Mucosa of gallbladder (tissue), 1 donor: ENCODE results near the gene ZNF546. TPM values are rescaled to one million over a fixed set of nuclear protein-coding genes. Genes with fewer than 3 reads are reported as not detected.

Experiments
- DNase-seq: peaks from one replicate; pipeline ENCODE4 v3.0.0-alpha.2; 2020; ENCODE audit warnings: low spot score
- total RNA-seq: library from RNA; stranded (reverse); gene quantifications from one replicate; pipeline ENCODE4 v1.2.1, GENCODE V29; 2021
- donor health status: DM: no; HTN: no; CAD: no.

ZNF546 gene
- total RNA-seq, 1 donor from 2014 or later = 7.0 TPM

DNA sequence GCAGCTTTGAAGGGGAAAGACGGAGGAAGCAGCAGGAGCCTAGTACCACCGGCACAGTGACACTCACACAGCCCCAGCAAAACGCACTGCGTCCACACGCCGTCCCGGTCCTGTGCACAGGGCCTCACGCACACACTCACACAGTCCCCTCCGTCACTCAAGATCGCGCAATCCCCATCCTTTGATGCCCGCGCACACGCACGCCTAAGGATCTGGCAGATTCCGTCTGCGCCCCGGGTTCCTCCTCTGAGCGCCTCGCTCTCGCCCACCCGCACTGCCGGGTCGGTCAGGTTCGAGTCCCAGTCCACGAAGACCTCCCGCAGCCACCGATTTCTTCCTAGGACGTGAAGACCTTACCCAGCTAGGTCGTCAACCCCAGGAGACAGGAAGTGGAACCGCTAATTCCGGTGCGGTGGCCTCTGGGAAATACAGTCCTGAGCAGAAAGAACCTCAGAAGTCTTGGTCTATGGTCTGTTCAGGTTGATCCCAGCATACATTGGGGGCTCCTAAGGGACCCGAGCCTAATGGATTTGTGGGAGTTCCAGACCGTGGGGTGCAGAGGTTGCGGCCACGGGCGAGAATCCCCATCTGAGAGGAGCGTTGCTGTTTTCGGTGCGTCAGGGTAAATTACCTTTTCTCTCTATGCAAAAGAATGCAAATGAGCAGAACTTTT is 59.1 kb downstream of the ZNF546 start, which contains the start of gene ZNF780B:
ZNF780B (minus strand) TSS at position 400 of the 673 bp plus-strand sequence. CDS start 5,899 bp downstream, outside the sequence.
- peak; percentile 66 for DNase-seq

DNA sequence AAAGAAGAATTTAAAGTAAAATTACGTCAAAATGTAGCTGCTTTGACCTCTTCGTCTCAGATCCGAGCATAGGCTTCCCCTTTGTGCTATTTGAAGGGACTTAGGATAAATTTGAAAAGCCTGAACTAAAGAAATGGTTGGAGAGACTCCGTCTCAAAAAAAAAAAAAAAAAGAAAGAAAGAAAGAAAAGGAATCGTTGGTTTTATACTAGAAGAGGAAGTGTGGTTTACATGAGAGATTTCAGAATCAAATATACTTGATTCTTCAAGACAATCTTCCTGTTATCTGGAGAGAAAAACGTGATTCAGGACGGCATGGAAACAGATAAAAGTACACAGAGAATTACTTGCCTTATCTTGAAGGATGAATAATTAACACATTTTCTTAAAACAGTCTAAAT is 59.6 kb downstream of the ZNF546 start:
- no peak for DNase-seq

DNA sequence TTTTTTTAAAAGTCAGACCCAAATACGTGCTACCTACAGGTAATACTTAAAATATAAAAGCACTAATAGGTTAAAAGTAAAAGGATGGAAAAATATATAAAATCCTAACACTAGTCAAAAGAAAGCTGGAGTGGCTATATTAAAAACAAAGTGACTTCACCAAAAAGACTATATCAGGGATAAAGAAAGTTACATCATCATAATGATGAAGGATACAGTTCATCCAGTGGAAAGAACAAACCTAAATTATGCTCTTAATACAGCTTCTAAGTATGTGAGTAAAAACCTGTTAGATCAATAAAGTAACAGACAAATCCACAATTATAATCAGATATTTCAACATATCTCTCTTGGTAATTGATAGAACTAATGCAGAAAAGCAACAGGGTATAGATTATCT is 60.3 kb downstream of the ZNF546 start:
- no peak for DNase-seq

GRCh38 chr19:40059624-40060023 is 62.8 kb downstream of the ZNF546 start:
- DNase-seq = no peak

DNA sequence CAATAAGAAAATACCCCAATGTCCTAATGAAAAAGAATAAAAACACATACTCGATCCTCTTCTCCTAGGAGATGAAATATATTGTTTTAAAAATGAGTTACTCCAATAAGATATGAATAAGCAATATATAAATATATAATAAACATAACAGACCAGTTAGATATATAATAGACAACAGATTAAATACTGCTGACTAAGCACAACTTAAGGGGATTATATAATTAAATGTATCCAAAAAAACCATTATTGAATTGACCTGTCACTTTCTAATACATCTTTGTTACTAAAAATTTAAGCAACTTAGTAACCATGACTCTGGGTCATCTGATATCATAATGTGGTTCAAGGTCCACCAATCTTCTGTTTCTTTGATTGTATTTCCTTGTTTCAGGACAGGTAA is 73.2 kb downstream of the ZNF546 start:
- DNase-seq = no peak

Other genes with a start within 250 kb of the ZNF546 start
- not detected for gene LEUTX, start 218.2 kb upstream of the ZNF546 start, total RNA-seq
- gene DYRK1B, start 162.9 kb upstream of the ZNF546 start, total RNA-seq = 35.8 TPM
- gene FBL, start 150.7 kb upstream of the ZNF546 start, total RNA-seq = 92.6 TPM
- gene FCGBP, start 62.4 kb upstream of the ZNF546 start, total RNA-seq = 4,969 TPM
- 91.1 TPM for gene PSMC4, start 25.9 kb upstream of the ZNF546 start, total RNA-seq
- 31.2 TPM for gene ZNF780B, start 59.2 kb downstream of the ZNF546 start, total RNA-seq
- gene ZNF780A, start 93.9 kb downstream of the ZNF546 start, total RNA-seq = 24.1 TPM
- gene MAP3K10, start 194.4 kb downstream of the ZNF546 start, total RNA-seq = 25.8 TPM
- not detected for gene TTC9B, start 221.3 kb downstream of the ZNF546 start, total RNA-seq
- 0.43 TPM for gene CCNP, start 229.6 kb downstream of the ZNF546 start, total RNA-seq